Fibroblast of villous mesenchyme (primary cell): ENCODE data around the gene DARS2. TPM values are rescaled to one million over a fixed set of nuclear protein-coding genes. Genes with fewer than 3 reads are reported as not detected.
A peak's percentile ranks its signal among the peaks of the same experiment; 100 is the strongest.
"Not testable (repeated sequence)": the region's sequence is repeated elsewhere in the genome, so short reads cannot be mapped to it uniquely, and the experiment has no call there.

Experiments used
- DNase-seq: peaks from one replicate; pipeline ENCODE4 v3.0.0-alpha.2; 2010; ENCODE audit warnings: low read depth
- H3K4me3 ChIP-seq: 2 replicates; pipeline ENCODE4 v1.5.1; 2011; ENCODE audit warnings: low read depth, mild to moderate bottlenecking, low read length
- total RNA-seq: library from RNA; depleted of rRNA; stranded (reverse); fragments of >200 nt; gene quantifications from 2 replicates; pipeline ENCODE4 v1.2.3, GENCODE V29; 2012
- TF ChIP-seq, protein P1 (sequence below): IDR thresholded peaks from 2 replicates; pipeline ENCODE4 v1.5.1; 2012; ENCODE audit warnings: low read depth, mild to moderate bottlenecking, low read length; ENCODE audit not compliant: insufficient read depth

Gene DARS2
- total RNA-seq, 1 donor: 31.5 TPM

DNA sequence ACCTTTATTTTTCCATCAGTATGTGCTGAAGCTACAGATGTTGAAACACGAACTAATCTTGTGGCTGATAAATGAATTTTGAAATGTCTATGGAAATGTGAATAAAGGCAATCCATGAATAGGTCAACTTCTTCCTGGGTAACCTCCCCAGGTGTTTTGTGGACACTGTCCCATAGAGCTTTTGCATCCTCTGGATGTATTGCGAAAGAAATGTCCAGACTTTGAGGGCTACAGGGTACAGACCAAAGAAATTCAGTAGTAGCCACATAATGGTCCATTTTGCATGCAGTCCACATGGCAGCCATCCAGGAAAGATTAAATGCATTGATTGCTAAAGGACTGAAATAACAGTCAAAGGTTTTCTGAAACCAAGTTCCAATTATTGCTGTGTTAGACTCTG lies 21.5 kb upstream of the DARS2 start:
- TF ChIP-seq, protein P1, sequence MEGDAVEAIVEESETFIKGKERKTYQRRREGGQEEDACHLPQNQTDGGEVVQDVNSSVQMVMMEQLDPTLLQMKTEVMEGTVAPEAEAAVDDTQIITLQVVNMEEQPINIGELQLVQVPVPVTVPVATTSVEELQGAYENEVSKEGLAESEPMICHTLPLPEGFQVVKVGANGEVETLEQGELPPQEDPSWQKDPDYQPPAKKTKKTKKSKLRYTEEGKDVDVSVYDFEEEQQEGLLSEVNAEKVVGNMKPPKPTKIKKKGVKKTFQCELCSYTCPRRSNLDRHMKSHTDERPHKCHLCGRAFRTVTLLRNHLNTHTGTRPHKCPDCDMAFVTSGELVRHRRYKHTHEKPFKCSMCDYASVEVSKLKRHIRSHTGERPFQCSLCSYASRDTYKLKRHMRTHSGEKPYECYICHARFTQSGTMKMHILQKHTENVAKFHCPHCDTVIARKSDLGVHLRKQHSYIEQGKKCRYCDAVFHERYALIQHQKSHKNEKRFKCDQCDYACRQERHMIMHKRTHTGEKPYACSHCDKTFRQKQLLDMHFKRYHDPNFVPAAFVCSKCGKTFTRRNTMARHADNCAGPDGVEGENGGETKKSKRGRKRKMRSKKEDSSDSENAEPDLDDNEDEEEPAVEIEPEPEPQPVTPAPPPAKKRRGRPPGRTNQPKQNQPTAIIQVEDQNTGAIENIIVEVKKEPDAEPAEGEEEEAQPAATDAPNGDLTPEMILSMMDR: no peak

DNA sequence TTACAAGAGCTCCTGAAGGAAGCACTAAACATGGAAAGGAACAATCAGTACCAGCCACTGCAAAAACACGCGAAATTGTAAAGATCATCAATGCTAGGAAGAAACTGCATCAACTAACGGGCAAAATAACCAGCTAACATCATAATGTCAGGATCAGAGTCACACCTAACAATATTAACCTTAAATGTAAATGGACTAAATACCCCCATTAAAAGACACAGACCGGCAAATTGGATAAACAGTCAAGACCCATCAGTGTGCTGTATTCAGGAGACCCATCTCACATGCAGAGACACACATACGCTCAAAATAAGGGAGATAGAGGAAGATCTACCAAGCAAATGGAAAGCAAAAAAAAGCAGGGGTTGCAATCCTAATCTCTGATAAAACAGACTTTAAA lies 10.8 kb upstream of the DARS2 start:
- not testable (repeated sequence) for H3K4me3 ChIP-seq, DNase-seq

More for the DNA sequence above, 21.5 kb upstream of the DARS2 start:
- DNase-seq: no peak
- H3K4me3 ChIP-seq: no peak overlapping the region

DNA sequence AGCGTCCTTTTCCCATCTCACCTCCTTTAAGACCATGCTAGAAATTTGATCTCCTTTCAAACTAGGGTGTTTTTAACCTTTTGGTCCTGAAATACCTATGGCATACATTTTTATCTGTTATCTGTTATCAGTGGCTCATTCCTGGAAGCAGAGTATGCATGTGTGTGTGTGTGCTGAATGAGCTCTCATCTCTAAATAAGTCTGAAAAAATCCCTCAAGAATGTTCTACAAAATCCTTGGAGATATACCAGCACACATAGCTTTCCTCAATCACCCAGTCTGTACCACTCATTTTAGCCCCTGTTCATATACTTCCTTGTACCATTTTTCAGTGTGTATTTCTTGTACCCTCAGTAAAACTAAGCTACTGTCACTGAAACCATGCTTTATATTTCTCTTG lies 6.0 kb upstream of the DARS2 start:
- H3K4me3 ChIP-seq: no peak overlapping the region
- TF ChIP-seq, protein P1: no peak
- no peak for DNase-seq

DNA sequence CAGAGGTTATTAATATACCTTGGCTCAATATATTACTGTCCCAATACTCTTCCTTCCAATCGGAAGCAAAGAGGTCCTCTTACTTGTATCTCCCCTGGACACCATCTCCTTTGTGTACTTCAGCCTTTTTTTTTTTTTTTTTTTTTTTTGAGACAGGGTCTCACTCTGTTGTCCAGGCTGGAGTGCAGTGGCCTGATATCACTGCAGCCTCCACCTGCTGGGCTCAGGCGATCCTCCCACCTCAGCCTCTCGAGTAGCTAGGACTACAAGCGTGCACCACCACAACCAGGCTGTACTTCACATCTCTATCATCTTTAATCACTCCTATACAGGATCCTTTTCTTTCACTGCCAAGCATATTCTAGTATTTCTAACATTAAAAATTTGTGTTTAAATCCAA lies 2.8 kb upstream of the DARS2 start:
- no peak overlapping the region for H3K4me3 ChIP-seq
- TF ChIP-seq, protein P1: no peak
- DNase-seq: no peak

DNA sequence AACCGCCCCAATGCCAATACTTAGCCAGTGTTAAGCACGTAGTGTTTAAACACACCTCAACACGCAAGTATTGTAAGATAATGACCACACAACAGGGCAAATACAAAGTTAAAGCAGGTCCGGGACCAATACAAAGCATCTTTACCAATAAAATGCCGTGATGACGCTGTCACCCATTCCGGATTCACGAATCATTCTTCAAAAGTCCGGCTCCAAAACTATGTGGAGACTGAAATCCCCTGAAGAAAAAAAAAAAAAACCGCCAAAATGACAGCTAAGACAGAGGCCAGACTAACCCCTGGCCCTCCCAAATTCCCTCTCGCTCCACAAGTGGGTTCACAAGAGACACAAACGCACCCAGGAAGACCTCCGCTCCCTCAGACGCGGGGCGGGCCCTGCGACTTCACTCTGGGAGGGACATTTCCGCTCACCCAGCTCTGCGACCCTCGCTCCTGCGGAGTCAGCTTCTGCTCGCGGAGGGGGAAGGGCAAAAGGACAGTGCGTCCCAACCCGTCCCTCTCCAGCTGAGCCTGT lies 625 bp upstream of the DARS2 start:
- DNase-seq: no peak
- TF ChIP-seq, protein P1: no peak
- H3K4me3 ChIP-seq: peak overlapping the region; percentile 78

DNA sequence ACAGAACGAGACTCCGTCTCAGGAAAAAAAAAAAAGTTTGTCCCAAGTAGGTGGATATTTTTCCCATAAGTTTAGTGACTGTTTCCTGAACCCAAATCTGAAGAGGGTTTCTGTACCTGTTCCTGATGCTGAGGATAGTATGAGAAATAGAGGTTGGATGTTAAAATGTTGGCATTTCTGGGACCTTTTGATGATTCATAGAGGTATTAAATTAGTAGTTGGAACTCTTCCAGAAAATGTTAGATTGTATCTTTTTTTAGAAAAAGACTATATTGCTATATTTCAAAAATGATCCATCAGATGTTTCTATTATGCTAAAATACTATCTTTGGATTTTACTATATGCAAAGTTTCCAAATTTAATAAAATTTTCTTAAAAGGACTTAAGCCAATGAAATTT lies 3.1 kb downstream of the DARS2 start:
- H3K4me3 ChIP-seq: no peak overlapping the region
- no peak for DNase-seq
- TF ChIP-seq, protein P1: no peak

DNA sequence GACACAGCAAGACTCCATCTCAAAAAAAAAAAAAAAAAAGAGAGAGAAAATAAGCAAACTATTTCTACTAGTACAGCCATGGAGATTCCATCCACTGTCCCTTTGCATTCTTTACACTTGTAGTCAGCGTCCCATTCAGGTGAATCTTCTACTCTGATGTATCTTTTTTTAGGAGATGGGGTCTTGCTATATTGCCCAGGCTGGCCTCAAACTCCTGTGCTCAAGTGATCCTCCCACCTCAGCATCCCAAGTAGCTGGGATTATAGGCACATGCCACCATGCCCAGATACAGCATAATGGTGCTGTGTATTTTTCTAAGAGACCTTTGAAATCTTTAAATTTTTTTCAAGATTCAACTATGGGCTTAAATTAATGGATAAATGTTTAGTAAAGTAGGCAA lies 8.3 kb downstream of the DARS2 start:
- DNase-seq: no peak
- no peak overlapping the region for H3K4me3 ChIP-seq
- TF ChIP-seq, protein P1: no peak
